GM13977 (cell line): Measurements from ENCODE around the gene COMMD7.
A peak's percentile ranks its signal among the peaks of the same experiment; 100 is the strongest.
"Not testable (repeated sequence)": the region's sequence is repeated elsewhere in the genome, so short reads cannot be mapped to it uniquely, and the experiment has no call there.

Source experiments
- DNase-seq: peaks from one replicate; pipeline ENCODE4 v3.0.0; 2012; ENCODE audit warnings: low spot score
- in situ Hi-C: fragments of 300-500 bp; cut with MboI; formaldehyde crosslinking; loops from one replicate; pipeline ENCODE4 v1.12.0; 2022; ENCODE audit warnings: low sequenced_read_pairs, low pct_unique_long_range_greater_than_20kb, mixed read lengths, inconsistent platforms; ENCODE audit not compliant: unreplicated experiment
- TF ChIP-seq, protein P1 (sequence below): IDR thresholded peaks from 2 replicates; pipeline ENCODE4 v1.5.1; 2012; ENCODE audit warnings: mild to moderate bottlenecking, control low read depth; ENCODE audit not compliant: insufficient read depth; ENCODE audit errors: extremely low read depth, missing control alignments

The COMMD7 gene

DNA sequence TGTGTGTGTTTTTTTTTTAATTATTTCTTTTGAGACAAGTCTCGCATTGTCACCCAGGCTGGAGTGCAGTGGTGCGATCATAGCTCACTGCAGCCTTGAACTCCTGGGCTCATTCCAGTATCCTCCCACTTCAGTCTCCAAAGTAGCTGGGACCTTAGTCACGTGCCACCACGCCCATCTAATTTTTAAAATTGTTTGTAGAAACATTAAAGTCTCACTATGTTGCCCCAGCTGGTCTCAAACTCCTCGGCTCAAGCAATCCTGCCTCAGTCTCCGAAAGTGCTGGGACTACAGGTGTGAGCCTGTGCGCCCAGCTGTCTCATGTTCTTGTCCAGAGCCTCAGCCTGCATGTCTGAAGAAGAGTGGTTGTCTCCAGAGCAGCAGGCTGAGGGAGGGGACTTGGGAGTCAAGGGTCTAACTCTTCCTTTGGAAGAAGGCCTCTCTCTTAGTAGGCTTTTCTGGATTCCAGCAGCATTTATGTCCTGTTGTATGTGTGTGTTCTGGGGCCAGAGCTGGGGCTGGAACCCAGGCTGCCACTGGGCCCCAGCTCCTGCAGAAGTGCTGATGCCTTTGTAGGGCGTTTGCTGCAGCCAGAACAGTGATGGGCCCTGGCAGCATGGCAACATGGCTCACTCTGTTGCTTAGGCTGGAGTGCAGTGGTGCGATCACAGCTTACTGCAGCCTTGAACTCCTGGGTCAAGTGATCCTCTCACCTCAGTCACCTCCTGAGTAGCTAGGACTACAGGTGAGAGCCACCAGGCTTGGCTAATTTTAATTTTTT, 24.3 kb upstream of the COMMD7 start:
- TF ChIP-seq, protein P1, sequence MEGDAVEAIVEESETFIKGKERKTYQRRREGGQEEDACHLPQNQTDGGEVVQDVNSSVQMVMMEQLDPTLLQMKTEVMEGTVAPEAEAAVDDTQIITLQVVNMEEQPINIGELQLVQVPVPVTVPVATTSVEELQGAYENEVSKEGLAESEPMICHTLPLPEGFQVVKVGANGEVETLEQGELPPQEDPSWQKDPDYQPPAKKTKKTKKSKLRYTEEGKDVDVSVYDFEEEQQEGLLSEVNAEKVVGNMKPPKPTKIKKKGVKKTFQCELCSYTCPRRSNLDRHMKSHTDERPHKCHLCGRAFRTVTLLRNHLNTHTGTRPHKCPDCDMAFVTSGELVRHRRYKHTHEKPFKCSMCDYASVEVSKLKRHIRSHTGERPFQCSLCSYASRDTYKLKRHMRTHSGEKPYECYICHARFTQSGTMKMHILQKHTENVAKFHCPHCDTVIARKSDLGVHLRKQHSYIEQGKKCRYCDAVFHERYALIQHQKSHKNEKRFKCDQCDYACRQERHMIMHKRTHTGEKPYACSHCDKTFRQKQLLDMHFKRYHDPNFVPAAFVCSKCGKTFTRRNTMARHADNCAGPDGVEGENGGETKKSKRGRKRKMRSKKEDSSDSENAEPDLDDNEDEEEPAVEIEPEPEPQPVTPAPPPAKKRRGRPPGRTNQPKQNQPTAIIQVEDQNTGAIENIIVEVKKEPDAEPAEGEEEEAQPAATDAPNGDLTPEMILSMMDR, result no peak
- in situ Hi-C loops, result no loop called here
- DNase-seq, result no peak

- DNase-seq, in situ Hi-C loops: not testable (repeated sequence)
These were observed 22.1 kb upstream of the COMMD7 start for GRCh38 chr20:32765230-32765875.

DNA sequence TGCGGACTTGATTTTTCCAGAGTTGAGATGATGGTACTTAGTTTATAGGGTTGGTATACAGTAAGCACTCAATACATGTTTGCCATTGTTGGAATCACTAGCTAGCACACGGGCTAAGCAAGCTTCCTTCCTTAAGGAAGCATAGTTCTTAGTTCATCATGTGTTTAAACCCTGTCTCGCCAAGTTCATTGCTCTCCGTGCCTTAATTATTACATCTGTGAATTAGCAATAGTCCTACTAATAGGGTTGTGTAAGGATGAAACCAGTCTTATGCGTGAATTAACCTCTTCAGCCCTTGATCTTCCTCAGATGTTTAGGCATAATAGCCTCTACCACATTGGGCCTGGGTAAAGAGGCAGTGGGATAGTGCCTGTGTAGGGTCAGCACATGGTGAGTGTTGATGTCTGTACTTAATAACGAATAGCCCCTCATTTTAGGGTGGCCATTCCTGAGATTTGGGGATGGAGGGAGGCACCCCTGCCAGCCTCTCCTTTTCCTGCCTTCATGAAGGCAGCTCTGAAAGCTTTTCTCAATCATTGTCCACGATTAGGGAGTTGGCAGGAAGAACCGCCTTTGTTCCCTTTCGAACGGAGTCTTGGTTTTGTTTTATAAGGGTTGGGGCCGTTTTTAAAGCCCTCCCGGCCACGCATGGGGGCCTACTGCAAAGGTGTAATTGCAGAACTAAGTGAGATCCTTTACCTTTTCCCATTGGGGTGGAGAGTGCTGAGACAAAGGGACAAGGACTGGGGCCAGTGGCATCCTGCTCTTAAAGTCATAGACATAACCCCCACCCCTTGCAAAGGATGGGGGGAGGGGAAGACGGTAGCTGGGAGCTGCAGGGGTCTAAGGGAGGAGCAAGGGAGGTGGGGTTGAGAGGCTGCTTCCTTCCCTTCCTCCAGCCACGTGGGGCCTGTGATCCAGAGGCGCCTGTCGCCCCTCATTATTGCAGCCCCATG, 21.0 kb upstream of the COMMD7 start:
- in situ Hi-C loops, result no loop called here
- DNase-seq, result no peak
- TF ChIP-seq, protein P1, result no peak

GRCh38 chr20:32763202-32764004, 20.1 kb upstream of the COMMD7 start:
- DNase-seq, result peak; percentile 59
- in situ Hi-C loops, result no loop called here
- TF ChIP-seq, protein P1, result no peak

DNA sequence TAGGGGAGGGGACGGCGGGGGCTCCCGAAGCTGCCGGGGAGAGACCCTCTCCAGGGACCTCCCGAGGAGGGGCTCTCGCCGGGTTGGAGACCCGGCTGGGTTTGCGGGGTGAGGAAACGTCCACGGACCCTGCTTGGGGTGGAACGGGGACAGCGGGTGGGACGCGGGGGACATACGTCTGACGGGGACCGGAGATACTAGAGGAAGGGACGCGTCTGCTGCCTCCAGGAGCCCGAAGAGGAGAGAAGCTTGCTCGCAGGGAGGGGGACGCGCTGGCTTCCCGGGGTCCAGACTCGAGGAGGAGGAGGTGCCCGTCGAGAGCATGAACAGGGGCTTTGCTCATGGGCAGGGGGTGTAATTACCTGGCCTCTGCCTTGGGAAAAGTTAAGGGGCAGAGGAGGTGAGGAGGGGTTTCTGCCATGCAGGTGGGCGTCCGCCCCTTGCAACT, 19.5 kb upstream of the COMMD7 start:
- in situ Hi-C loops, result no loop called here
- TF ChIP-seq, protein P1, result no peak
- DNase-seq, result peak; percentile 59

- TF ChIP-seq, protein P1, result peak; percentile 31
- in situ Hi-C loops, result no loop called here
- DNase-seq, result peak; percentile 93
These were observed 18.8 kb upstream of the COMMD7 start, which contains the start of gene DNMT3B for GRCh38 chr20:32761831-32762753. Gene DNMT3B, plus strand, starts transcription at chr20:32762385. Its CDS starts 17,939 bp downstream, at chr20:32780324.
